ENCODE data around the gene MMADHC. TPM values are rescaled to one million over a fixed set of nuclear protein-coding genes. Genes with fewer than 3 reads are reported as not detected.

Gene MMADHC
- total RNA-seq, 1 experiment from 2014 or later: 126 TPM

- Mint-ChIP-seq H3K27ac (no peak overlapping the region), H3K4me1 (no peaks in the 10 kb centered on the region), H3K36me3 (no peaks in the 10 kb centered on the region), H3K9me3 (no peaks in the 10 kb centered on the region), H3K4me3 (no peak overlapping the region), H3K27me3 (ENCODE audit: low read depth) (no peaks in the 10 kb centered on the region)
- CTCF ChIA-PET: no interaction called here
- no peak for DNase-seq (ENCODE audit: low spot score)
- POLR2A ChIA-PET: no interaction called here
- no peak for ATAC-seq
- TF ChIP-seq PRRX2 (CRISPR knock-in tag; IDR thresholded peaks at IDR 0.05): no peak
These were observed 42.9 kb upstream of the MMADHC start for GRCh38 chr2:149630445-149630844.

DNA sequence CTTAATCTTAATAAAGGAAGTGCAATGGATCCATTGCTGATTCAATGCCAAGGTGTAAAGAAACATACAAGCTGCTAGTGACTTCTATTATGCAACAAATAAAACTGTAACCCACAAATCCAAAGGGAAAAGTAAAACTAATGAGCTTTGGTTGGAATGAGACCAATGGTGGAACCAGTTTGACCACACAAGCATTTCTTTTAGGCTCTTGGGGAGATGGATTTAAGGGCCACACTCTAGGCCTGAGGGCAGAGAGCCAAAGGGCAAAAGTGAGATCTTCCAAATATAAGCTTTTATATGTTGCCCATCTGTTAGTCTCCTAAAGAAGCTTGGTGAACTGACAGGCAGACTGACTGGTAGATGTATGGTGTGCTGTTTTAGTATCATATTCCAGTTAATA, 41.5 kb upstream of the MMADHC start:
- TF ChIP-seq CTCF (IDR thresholded peaks at IDR 0.05) (no peak), ZNF281 (CRISPR knock-in tag; IDR thresholded peaks at IDR 0.05) (no peak), FOXK1 (CRISPR knock-in tag; IDR thresholded peaks at IDR 0.05) (no peak), KAT7 (CRISPR knock-in tag; IDR thresholded peaks at IDR 0.05; ENCODE audit: borderline replicate concordance) (no peak), ZNF423 (CRISPR knock-in tag; IDR thresholded peaks at IDR 0.05) (no peak), CDX4 (CRISPR knock-in tag; IDR thresholded peaks at IDR 0.05; ENCODE audit: borderline replicate concordance) (no peak), ZNF263 (CRISPR knock-in tag; IDR thresholded peaks at IDR 0.05; ENCODE audit: low read depth) (no peak), NFE2L1 (CRISPR knock-in tag; IDR thresholded peaks at IDR 0.05) (no peak), HMGA2 (CRISPR knock-in tag; IDR thresholded peaks at IDR 0.05) (no peak)
- TF ChIP-seq, protein P1, sequence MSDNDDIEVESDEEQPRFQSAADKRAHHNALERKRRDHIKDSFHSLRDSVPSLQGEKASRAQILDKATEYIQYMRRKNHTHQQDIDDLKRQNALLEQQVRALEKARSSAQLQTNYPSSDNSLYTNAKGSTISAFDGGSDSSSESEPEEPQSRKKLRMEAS (CRISPR knock-in tag; IDR thresholded peaks at IDR 0.05): no peak
- TF ChIP-seq, protein P2, sequence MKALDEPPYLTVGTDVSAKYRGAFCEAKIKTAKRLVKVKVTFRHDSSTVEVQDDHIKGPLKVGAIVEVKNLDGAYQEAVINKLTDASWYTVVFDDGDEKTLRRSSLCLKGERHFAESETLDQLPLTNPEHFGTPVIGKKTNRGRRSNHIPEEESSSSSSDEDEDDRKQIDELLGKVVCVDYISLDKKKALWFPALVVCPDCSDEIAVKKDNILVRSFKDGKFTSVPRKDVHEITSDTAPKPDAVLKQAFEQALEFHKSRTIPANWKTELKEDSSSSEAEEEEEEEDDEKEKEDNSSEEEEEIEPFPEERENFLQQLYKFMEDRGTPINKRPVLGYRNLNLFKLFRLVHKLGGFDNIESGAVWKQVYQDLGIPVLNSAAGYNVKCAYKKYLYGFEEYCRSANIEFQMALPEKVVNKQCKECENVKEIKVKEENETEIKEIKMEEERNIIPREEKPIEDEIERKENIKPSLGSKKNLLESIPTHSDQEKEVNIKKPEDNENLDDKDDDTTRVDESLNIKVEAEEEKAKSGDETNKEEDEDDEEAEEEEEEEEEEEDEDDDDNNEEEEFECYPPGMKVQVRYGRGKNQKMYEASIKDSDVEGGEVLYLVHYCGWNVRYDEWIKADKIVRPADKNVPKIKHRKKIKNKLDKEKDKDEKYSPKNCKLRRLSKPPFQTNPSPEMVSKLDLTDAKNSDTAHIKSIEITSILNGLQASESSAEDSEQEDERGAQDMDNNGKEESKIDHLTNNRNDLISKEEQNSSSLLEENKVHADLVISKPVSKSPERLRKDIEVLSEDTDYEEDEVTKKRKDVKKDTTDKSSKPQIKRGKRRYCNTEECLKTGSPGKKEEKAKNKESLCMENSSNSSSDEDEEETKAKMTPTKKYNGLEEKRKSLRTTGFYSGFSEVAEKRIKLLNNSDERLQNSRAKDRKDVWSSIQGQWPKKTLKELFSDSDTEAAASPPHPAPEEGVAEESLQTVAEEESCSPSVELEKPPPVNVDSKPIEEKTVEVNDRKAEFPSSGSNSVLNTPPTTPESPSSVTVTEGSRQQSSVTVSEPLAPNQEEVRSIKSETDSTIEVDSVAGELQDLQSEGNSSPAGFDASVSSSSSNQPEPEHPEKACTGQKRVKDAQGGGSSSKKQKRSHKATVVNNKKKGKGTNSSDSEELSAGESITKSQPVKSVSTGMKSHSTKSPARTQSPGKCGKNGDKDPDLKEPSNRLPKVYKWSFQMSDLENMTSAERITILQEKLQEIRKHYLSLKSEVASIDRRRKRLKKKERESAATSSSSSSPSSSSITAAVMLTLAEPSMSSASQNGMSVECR (CRISPR knock-in tag; IDR thresholded peaks at IDR 0.05; ENCODE audit: borderline replicate concordance): no peak
- H3K4me1 Mint-ChIP-seq: no peaks in the 10 kb centered on the region
- ATAC-seq: no peak
- no peaks in the 10 kb centered on the region for H3K36me3 Mint-ChIP-seq
- POLR2A ChIA-PET: no interaction called here
- CTCF ChIA-PET: no interaction called here
- H3K4me3 Mint-ChIP-seq: no peak overlapping the region
- H3K9me3 Mint-ChIP-seq: no peaks in the 10 kb centered on the region
- H3K27me3 Mint-ChIP-seq (ENCODE audit: low read depth): no peaks in the 10 kb centered on the region
- no peak overlapping the region for H3K27ac Mint-ChIP-seq
- no peak for DNase-seq (ENCODE audit: low spot score)

All from WTC11 (cell line).